SJSA1 (cell line): ENCODE results near the gene PTAFR. TPM values are rescaled to one million over a fixed set of nuclear protein-coding genes. Genes with fewer than 3 reads are reported as not detected.

Source experiments
- DNase-seq, 2 experiments: peaks; one replicate each; pipeline ENCODE4 v3.0.0-alpha.2; 2015 to 2020; ENCODE audit warnings: low spot score in 2 of 2, low read depth in 1 of 2
- H3K27ac ChIP-seq: fragments of 250-450 bp; sonication (Bioruptor Pico); 2 replicates; pipeline ENCODE4 v1.5.1; 2020; ENCODE audit warnings: mild to moderate bottlenecking, moderate library complexity
- H3K27me3 ChIP-seq: fragments of 250-450 bp; sonication (Bioruptor Pico); replicated peaks from 2 replicates; pipeline ENCODE4 v1.5.1; 2020; ENCODE audit warnings: mild to moderate bottlenecking, moderate library complexity
- H3K36me3 ChIP-seq: fragments of 250-450 bp; sonication (Bioruptor Pico); 2 replicates; pipeline ENCODE4 v1.5.1; 2020; ENCODE audit warnings: mild to moderate bottlenecking
- H3K4me1 ChIP-seq: fragments of 250-450 bp; sonication (Bioruptor Pico); replicated peaks from 2 replicates; pipeline ENCODE4 v1.6.1; 2021; ENCODE audit warnings: mild to moderate bottlenecking
- H3K4me3 ChIP-seq: fragments of 250-450 bp; sonication (Bioruptor Pico); 2 replicates; pipeline ENCODE4 v1.5.1; 2020; ENCODE audit warnings: mild to moderate bottlenecking
- H3K9me3 ChIP-seq: fragments of 250-450 bp; sonication (Bioruptor Pico); replicated peaks from 2 replicates; pipeline ENCODE4 v1.5.1; 2020; ENCODE audit warnings: mild to moderate bottlenecking
- total RNA-seq: library from RNA; depleted of rRNA; stranded (reverse); fragments of >200 nt; shearing (Covaris generic); gene quantifications from 2 replicates; pipeline ENCODE4 v1.2.3, GENCODE V29; 2014

PTAFR gene
- total RNA-seq, 1 experiment from 2014 or later: 0.74 TPM

DNA sequence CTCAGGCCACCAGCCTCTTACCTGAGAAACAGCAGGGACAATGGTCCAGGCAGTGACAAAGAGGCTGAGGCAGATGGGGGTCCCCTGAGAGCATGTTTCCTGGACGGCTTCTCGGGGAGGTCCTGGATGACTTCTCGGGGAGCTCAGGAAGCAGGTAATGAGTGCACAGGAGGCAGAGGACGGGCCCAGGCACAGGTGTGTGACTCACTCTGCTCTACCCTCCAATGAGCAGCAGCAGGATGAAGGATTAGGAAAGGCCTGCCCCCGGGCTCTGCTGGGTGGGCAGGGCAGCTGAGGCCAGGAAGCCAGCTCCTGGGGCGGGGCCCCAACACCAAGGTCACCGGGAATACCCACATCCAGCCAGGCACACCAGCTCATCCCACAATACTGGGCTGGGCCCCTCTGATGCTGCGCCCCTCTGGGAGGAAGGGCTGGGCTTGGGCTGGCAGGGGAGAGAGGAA lies 17.2 kb upstream of the PTAFR start:
- Histone ChIP-seq H3K27me3 (no peaks in the 10 kb centered on the region), H3K36me3 (peaks cover 27% of the 10 kb centered on the region), H3K4me3 (no peak overlapping the region), H3K27ac (no peak overlapping the region), H3K4me1 (peaks cover 8% of the 10 kb centered on the region), H3K9me3 (no peaks in the 10 kb centered on the region)
- DNase-seq: no peak

DNA sequence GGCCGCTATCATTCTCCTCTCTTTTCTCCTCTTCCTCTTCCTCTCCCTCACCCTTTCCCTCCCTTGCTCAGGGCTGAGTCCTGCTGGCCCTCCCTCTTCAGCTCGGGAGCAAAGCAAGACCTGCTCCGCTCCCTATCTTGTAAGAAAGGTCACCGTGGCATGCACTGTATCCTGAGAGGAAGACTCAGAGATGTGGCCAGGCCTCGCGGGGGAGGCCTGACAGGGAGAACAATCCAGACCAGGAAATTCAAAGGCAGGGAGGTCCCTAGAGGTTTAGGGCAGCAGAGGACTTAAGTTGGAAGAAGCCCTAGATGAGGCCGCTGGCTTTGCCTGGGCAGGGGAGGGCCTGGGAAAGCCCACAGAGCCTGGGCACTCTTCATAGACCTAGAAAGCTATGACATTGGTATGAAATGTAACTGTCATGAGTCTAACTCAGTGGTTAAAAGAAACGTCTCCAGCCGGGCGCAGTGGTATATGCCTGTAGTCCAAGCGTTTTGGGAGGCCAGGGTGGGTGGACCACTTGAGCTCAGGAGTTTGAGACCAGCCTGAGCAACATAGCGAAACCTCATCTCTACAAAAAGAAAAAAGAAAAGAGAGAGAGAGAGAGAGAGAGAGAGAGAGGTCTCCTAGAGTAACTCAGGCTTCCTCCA lies 14.6 kb upstream of the PTAFR start:
- Histone ChIP-seq H3K9me3 (no peaks in the 10 kb centered on the region), H3K4me3 (no peak overlapping the region), H3K4me1 (peaks cover 8% of the 10 kb centered on the region), H3K27ac (no peak overlapping the region), H3K27me3 (no peaks in the 10 kb centered on the region), H3K36me3 (peaks cover 10% of the 10 kb centered on the region)
- DNase-seq: no peak

DNA sequence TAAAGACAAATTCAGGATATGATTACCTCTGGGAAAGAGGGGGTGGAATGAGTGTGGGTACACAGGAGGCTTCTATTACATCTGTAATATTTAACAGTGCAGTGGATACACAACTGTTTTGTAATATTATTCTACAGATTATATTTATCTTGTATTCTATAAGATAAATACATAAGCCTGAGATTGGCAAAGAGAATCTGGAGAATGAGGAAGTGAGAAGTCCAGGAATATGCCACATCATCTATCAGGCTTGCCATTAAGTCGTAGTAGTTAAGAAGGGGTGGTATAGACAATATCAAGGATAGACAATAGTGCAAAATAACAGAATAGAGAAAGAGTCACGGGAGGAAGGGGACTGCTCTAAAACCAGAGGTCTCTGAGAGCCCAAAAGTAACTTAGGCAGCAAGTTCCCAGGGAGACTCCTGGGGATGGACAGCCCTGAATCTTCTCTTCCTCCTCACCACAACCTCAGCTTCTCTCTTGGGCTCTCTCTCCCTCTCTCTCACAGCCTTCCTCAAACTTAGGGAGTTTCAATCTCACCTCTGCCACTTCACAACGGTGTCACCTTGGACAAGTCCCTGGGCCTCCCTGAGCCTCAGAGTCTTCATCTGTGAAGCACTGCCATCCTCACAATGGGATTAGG lies 14.0 kb upstream of the PTAFR start:
- Histone ChIP-seq H3K36me3 (peaks cover 10% of the 10 kb centered on the region), H3K4me3 (no peak overlapping the region), H3K27me3 (no peaks in the 10 kb centered on the region), H3K9me3 (no peaks in the 10 kb centered on the region), H3K4me1 (peaks cover 8% of the 10 kb centered on the region), H3K27ac (no peak overlapping the region)
- no peak for DNase-seq

DNA sequence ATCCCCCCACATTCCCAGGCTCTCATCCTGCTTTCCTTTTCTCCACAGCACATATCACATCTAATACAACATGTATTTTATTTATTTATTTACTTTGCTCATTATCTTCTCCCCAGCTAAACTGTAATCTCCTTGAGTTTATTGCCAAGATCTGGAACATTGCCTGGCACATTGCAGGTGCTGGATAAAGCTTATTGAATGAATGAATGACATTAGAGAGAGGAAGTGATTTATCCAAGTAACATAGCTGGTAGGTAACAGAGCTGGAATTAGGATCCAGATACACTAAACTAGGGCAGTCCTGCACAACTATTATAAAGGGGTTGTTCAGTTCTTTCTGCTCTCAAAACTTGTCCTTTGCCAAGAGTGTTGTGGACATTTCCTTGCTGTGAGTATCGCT lies 8.6 kb upstream of the PTAFR start:
- Histone ChIP-seq H3K9me3 (no peaks in the 10 kb centered on the region), H3K27me3 (no peaks in the 10 kb centered on the region), H3K4me1 (no peaks in the 10 kb centered on the region), H3K4me3 (no peak overlapping the region), H3K27ac (no peak overlapping the region), H3K36me3 (no peaks in the 10 kb centered on the region)
- no peak for DNase-seq

DNA sequence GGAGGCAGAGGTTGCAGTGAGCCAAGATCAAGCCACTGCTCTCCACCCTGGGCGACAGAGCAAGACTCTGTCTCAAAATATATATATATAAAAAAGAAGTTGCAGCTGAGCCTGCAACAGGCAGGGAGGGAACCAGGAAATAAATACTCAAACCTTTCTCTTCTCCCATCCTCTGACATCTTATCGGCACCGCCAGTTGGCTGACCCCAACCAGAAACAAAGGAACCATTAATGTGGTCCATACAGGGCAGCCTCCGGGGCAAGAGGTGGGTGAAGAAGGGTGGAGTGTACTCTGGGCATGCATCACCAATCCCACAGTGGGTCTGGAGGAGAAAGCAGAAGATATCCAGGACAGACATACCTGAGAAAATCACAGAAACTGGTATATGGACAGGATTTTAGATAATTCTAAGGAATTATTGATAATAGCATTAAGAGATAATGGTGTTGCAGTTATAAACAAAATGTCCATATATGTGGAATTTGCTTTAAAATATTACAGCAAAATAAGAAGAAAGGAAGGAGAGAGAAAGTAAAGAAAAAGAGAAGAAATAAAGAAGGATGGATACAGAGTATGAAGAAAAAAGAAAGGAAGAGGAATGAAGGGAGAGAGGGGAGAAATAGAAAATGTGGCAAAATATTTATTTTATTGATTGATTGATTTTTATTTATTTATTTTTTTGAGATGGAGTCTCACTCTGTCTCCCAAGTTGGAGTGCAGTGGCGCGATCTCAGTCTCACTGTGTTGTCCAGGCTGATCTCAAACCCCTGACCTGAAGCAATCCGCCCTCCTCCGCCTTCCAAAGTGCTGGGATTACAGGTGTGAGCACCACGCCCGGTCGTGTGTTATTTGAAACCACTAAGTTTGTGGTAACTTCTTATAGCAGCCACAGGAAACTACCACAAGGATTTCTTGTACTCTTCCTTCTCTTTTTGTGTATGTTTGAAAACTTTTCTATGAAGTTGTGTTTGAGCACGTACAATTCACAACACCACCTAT lies 4.1 kb upstream of the PTAFR start:
- Histone ChIP-seq H3K36me3 (no peaks in the 10 kb centered on the region), H3K27me3 (no peaks in the 10 kb centered on the region), H3K9me3 (no peaks in the 10 kb centered on the region), H3K4me1 (peaks cover 6% of the 10 kb centered on the region), H3K4me3 (no peak overlapping the region), H3K27ac (no peak overlapping the region)
- DNase-seq: no peak

DNA sequence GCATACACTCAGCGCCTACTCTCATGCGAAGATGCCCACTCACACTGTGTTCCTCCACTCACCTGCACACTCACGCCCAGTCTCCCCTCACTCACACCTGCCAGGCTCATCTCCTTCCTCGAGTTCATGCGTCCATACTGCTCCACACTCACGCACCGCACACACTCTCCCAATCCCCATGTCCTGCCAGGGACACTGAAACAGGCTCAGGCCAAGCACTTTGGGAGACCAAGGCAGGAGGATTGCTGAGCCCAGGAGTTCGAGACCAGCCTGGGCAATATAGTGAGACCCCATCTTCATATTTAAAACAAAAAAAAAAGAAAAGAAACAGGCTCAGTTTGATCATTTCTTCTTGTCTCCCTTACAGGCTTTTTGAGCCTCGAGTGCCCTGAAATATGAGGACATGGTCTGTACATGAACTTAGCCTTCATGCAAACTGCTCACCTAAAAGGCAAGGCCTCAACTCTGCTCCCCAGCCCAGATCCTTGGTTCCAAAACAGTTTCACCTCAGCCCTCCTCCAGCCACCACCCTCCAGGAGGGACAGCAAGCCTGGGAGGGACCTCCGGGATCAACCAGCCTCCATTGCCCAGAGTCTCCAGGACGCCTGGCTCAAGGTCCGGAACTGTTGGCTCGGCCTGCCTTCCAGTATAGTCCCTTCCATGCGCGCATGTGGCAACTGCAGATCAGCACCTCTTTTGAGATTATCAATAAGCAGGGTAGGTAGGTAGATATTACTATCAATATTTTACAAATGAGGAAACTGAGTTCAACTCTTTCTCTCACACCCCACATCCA lies 2.4 kb upstream of the PTAFR start:
- Histone ChIP-seq H3K27ac (no peak overlapping the region), H3K27me3 (no peaks in the 10 kb centered on the region), H3K4me3 (no peak overlapping the region), H3K4me1 (peaks cover 19% of the 10 kb centered on the region), H3K9me3 (no peaks in the 10 kb centered on the region), H3K36me3 (no peaks in the 10 kb centered on the region)
- no peak for DNase-seq

DNA sequence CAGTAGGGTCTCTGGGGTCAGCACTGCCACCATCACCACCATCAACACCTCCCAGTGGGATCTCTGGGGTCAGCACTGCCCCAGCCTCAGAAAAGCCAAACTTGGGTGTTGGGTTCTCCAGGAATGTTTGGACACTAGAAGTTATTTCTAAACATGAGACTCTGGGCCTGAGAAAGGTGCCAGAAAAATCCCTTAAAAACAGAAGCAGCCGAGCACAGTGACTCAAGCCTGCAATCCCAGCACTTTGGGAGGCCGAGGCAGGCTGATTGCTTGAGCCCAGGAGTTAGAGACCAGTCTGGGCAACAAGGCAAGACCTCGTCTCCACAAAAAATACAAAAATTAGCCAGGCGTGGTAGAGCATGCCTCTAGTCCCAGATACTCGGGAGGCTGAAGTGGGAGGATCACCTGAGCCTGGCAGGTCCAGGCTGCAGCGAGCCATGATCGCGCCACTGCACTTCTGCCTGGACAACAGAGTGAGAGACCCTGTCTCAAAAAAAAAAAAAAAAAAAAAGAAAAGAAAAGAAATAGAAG lies 470 bp downstream of the PTAFR start:
- H3K36me3 ChIP-seq: no peaks in the 10 kb centered on the region
- no peak for DNase-seq
- H3K4me1 ChIP-seq: peaks cover 43% of the 10 kb centered on the region
- H3K4me3 ChIP-seq: no peak overlapping the region
- H3K27me3 ChIP-seq: no peaks in the 10 kb centered on the region
- no peak overlapping the region for H3K27ac ChIP-seq
- no peaks in the 10 kb centered on the region for H3K9me3 ChIP-seq

DNA sequence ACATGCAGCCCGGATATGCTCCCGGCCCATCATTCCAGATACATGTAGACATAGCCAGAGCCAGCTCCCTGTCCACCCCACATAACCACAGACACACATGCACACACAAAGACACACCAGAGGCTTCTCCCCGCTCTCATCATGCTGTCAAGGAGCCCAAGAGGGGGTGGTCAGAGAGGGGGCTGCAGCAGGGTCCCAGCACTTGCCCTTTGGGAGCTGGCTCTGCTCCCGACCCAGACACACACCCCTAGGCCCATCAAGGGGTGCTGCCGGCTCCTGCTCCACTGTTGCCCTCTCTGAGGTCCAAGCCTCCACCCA lies 2.6 kb downstream of the PTAFR start:
- H3K9me3 ChIP-seq: no peaks in the 10 kb centered on the region
- no peaks in the 10 kb centered on the region for H3K27me3 ChIP-seq
- DNase-seq: no peak
- no peaks in the 10 kb centered on the region for H3K36me3 ChIP-seq
- peak overlapping the region; percentile 94 for H3K27ac ChIP-seq
- H3K4me1 ChIP-seq: peaks cover 55% of the 10 kb centered on the region
- no peak overlapping the region for H3K4me3 ChIP-seq

DNA sequence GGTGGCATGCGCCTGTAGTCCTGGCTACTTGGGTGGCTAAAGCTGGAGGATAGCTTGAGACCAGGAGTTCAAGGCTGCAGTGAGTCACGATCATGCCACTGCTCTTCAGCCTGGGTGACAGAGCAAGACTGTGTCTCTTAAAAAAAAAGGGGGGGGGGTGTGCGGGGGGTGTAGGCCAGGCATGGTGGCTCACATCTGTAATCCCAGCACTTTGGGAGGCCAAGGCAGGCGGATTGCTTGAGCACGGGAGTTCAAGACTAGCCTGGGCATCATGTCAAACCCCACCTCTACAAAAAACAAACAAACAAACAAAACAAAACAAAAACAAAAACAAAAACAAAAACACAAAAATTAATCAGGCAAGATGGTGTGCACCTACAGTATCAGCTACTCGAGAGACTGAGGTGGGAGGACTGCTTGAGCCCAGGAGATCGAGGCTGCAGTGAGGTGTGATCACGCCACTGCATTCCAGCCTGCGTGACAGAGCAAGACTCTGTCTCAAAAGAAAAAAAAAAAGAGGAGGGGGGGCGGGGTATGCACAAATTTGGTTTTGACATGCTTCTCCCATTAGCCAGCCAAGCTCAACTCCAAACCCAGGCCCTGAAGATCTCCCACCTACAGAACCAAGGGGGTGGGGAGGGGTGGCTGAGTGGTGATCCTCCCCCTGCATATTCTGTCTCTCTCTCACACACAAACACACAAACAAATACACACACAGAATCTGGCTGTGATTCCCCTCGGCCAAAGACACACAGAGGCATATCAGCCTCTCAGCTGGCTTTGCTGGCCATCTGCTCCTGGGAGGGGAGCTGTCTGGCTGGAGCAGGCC lies 3.1 kb downstream of the PTAFR start:
- Histone ChIP-seq H3K36me3 (no peaks in the 10 kb centered on the region), H3K27me3 (no peaks in the 10 kb centered on the region), H3K27ac (peak overlapping the region; percentile 94), H3K4me1 (peaks cover 61% of the 10 kb centered on the region), H3K9me3 (no peaks in the 10 kb centered on the region), H3K4me3 (no peak overlapping the region)
- peak; percentile 91 to 92 for DNase-seq

DNA sequence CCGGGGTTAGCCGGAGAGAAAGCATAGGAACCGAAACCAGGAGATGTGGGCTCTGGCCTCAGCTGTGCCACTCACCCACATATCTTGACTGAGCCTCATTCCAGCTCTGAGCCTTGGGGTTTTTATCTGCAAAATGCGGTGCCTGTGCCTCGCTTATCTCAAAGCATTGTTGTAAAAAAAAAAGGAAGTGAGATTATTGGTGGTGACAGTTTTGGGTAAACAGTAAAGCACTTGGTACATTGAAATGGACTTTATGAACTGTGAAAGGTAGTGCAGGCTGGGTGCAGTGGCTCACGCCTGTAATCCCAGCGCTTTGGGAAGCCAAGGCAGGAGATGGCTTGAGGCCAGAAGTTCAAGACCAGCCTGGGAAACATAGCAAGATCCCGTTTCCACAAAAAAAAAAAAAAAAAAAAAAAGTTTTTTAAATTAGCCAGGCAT lies 3.8 kb downstream of the PTAFR start:
- no peaks in the 10 kb centered on the region for H3K36me3 ChIP-seq
- H3K9me3 ChIP-seq: no peaks in the 10 kb centered on the region
- DNase-seq: no peak
- peaks cover 62% of the 10 kb centered on the region for H3K4me1 ChIP-seq
- H3K27ac ChIP-seq: peak overlapping the region; percentile 94
- no peak overlapping the region for H3K4me3 ChIP-seq
- no peaks in the 10 kb centered on the region for H3K27me3 ChIP-seq

DNA sequence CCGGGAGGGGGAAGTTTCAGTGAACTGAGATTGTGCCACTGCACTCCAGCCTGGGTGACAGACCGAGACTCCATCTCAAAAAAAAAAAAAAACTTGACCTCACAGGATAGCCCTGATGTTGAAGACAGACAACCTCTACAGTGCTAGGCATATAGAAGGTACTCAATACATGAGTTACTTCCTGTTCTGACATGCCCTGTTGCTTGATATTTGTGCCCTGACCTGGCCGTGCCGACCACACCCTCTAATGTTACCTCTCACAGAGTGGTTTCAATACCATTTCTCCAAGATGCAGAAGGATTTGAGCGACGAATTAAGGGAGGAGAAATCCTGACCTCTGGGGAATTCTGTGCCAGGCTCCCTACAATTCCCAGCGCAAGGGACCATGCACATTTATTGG lies 5.2 kb downstream of the PTAFR start:
- no peak for DNase-seq
- H3K4me3 ChIP-seq: no peak overlapping the region
- no peaks in the 10 kb centered on the region for H3K36me3 ChIP-seq
- no peaks in the 10 kb centered on the region for H3K27me3 ChIP-seq
- no peak overlapping the region for H3K27ac ChIP-seq
- no peaks in the 10 kb centered on the region for H3K9me3 ChIP-seq
- peaks cover 62% of the 10 kb centered on the region for H3K4me1 ChIP-seq

DNA sequence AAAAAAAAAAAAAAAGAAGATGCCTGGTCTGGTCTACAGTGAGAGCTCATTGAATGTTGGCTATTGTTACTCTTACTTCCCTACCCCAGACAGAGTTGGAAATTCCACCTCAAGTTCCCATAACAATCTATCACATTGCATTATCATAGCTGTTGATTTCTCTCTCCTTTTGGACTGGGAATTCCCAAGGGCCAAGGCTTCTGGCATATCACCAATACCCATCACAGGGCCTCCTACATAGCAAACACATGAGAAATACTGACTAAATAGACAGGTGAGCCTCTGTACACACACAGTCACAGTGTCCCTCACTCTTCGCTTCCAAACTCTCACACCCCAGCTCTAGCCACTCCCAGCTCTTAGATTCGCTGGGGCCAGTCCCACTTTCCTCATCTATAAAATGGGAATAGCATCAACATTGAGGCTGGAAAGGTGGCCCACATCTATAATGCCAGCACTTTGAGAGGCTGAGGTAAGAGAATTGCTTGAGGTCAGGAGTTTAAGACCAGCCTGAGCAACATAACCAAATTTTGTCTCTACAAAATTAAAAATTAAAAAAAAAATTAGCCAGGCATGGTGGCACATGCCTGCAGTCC lies 6.4 kb downstream of the PTAFR start:
- Histone ChIP-seq H3K36me3 (no peaks in the 10 kb centered on the region), H3K27me3 (no peaks in the 10 kb centered on the region), H3K4me3 (no peak overlapping the region), H3K27ac (no peak overlapping the region), H3K4me1 (peaks cover 54% of the 10 kb centered on the region), H3K9me3 (no peaks in the 10 kb centered on the region)
- DNase-seq: no peak
